K562 (cell line): ENCODE data around the gene SPTAN1. TPM values are rescaled to one million over a fixed set of nuclear protein-coding genes. Genes with fewer than 3 reads are reported as not detected.
"Not testable (repeated sequence)": the region's sequence is repeated elsewhere in the genome, so short reads cannot be mapped to it uniquely, and the experiment has no call there.

Source experiments
- ATF3 ChIP-seq, 2 experiments: fragments of 450-650 bp in 1 of 2; sonication (generic) in 1 of 2; formaldehyde crosslinking in 1 of 2; IDR thresholded peaks in 1 of 2; conservative IDR thresholded peaks in 1 of 2; 2 replicates each; pipeline versions ENCODE4 v1.6.1 to v1.8.1; 2016 to 2023; ENCODE audit warnings: mild to moderate bottlenecking in 2 of 2, moderate library complexity in 2 of 2, inconsistent platforms in 1 of 2, missing genetic modification reagents in 1 of 2
- ATF7 ChIP-seq: fragments of 450-650 bp; IDR thresholded peaks from 2 replicates; pipeline ENCODE4 v1.7.1; 2014; ENCODE audit warnings: mild to moderate bottlenecking, moderate library complexity
- CXXC5 ChIP-seq: fragments of 250-450 bp; sonication (Bioruptor Pico); IDR thresholded peaks from 2 replicates; pipeline ENCODE4 v1.8.0; 2022; ENCODE audit warnings: inconsistent platforms, mild to moderate bottlenecking, moderate library complexity
- FOS ChIP-seq: IDR thresholded peaks from 3 replicates; pipeline ENCODE4 v1.6.1; 2011; ENCODE audit not compliant: insufficient read length; ENCODE audit errors: extremely low read depth
- JUN ChIP-seq, 2 experiments: sonication (generic) in 1 of 2; formaldehyde crosslinking in 1 of 2; IDR thresholded peaks; 2 replicates each; pipeline versions ENCODE4 v1.6.1 to v1.8.0; 2012 to 2022; ENCODE audit warnings: borderline replicate concordance in 2 of 2, mild to moderate bottlenecking in 2 of 2, improper control_type of control experiment in 1 of 2, low read depth in 1 of 2, low read length in 1 of 2, missing genetic modification reagents in 1 of 2
- KLF13 ChIP-seq: fragments of 450-650 bp; IDR thresholded peaks from 2 replicates; pipeline ENCODE4 v1.6.1; 2016; ENCODE audit warnings: missing genetic modification characterization, low read depth, mild to moderate bottlenecking, missing compliant biosample characterization, moderate library complexity, borderline replicate concordance
- L3MBTL2 ChIP-seq: fragments of 450-650 bp; IDR thresholded peaks from 2 replicates; pipeline ENCODE4 v1.6.1; 2016; ENCODE audit warnings: mild to moderate bottlenecking, moderate library complexity
- MAZ ChIP-seq, 2 experiments: fragments of 450-650 bp in 1 of 2; sonication (generic) in 1 of 2; formaldehyde crosslinking; IDR thresholded peaks in 1 of 2; conservative IDR thresholded peaks in 1 of 2; 2 replicates each; pipeline versions ENCODE4 v1.4.0 to v1.5.0; 2020; ENCODE audit warnings: mild to moderate bottlenecking in 1 of 2, missing genetic modification reagents in 1 of 2
- MTA1 ChIP-seq: fragments of 450-650 bp; IDR thresholded peaks from 2 replicates; pipeline ENCODE4 v1.6.1; 2017; ENCODE audit warnings: borderline replicate concordance
- NBN ChIP-seq: fragments of 450-650 bp; IDR thresholded peaks from 2 replicates; pipeline ENCODE4 v1.6.1; 2016; ENCODE audit warnings: low read depth, mild to moderate bottlenecking
- NR2C1 ChIP-seq, 2 experiments: fragments of 450-650 bp; IDR thresholded peaks; 2 replicates each; pipeline ENCODE4 v1.6.1; 2017; ENCODE audit warnings: mild to moderate bottlenecking in 2 of 2, antibody characterized with exemption in 1 of 2, inconsistent platforms in 1 of 2, missing compliant biosample characterization in 1 of 2, missing genetic modification characterization in 1 of 2
- NRF1 ChIP-seq, 2 experiments: fragments of 450-650 bp; IDR thresholded peaks in 1 of 2; conservative IDR thresholded peaks in 1 of 2; 2 replicates each; pipeline ENCODE4 v1.6.1; 2014; ENCODE audit warnings: mild to moderate bottlenecking in 2 of 2
- SMAD4 ChIP-seq: fragments of 250-450 bp; sonication (Bioruptor Pico); conservative IDR thresholded peaks from 2 replicates; pipeline ENCODE4 v1.8.0; 2021; ENCODE audit warnings: inconsistent platforms, mild to moderate bottlenecking, moderate library complexity
- SMARCE1 ChIP-seq: fragments of 450-650 bp; IDR thresholded peaks from 2 replicates; pipeline ENCODE4 v1.7.1; 2016; ENCODE audit warnings: mild to moderate bottlenecking
- SOX6 ChIP-seq: fragments of 450-650 bp; IDR thresholded peaks from 2 replicates; pipeline ENCODE4 v1.6.1; 2014; ENCODE audit warnings: mild to moderate bottlenecking
- TEAD4 ChIP-seq, 2 experiments: sonication (generic) in 1 of 2; formaldehyde crosslinking in 1 of 2; IDR thresholded peaks; 2 replicates each; pipeline versions ENCODE4 v1.6.1 to v1.8.0; 2012 to 2022; ENCODE audit warnings: borderline replicate concordance in 1 of 2, inconsistent platforms in 1 of 2, low read length in 1 of 2, mild to moderate bottlenecking in 1 of 2, missing genetic modification reagents in 1 of 2
- TFAP4 ChIP-seq: sonication (generic); formaldehyde crosslinking; IDR thresholded peaks from 2 replicates; pipeline ENCODE4 v1.8.0; 2022; ENCODE audit warnings: missing genetic modification reagents, mild to moderate bottlenecking, moderate library complexity, borderline replicate concordance
- ZNF12 ChIP-seq: sonication (generic); formaldehyde crosslinking; IDR thresholded peaks from 2 replicates; pipeline ENCODE4 v1.4.0; 2020; ENCODE audit warnings: mild to moderate bottlenecking, missing genetic modification reagents
- ZNF384 ChIP-seq: IDR thresholded peaks from 2 replicates; pipeline ENCODE4 v1.6.1; 2012; ENCODE audit warnings: low read depth, low read length, improper control_type of control experiment
- ZNF584 ChIP-seq: fragments of 200-800 bp; sonication (Bioruptor generic); IDR thresholded peaks from 2 replicates; pipeline ENCODE4 v1.6.1; 2016; ENCODE audit warnings: low read depth, mild to moderate bottlenecking, missing genetic modification characterization, missing compliant biosample characterization
- polyA plus RNA-seq, 8 experiments: library from polyadenylated mRNA; depleted of rRNA in 4 of 8; stranded (reverse) in 5 of 8; unstranded in 3 of 8; fragments of >200 nt; fragmentation: Nextera tagmentation in 2 of 8; fragmentation: Illumina TruSeq in 1 of 8; extraction: Ambion mirVana in 2 of 8; extraction: Trizol in 1 of 8; gene quantifications; 2 replicates each; pipeline versions ENCODE4 v1.2.1 to v1.2.3, GENCODE V29; 2011 to 2014; ENCODE audit warnings: inconsistent platforms in 1 of 8, missing spikeins in 1 of 8
- total RNA-seq, 7 experiments: library from RNA; depleted of rRNA in 6 of 7; stranded (reverse); fragments of >200 nt in 6 of 7; fragmentation: Illumina TruSeq in 2 of 7; extraction: Trizol in 2 of 7; gene quantifications; 2 replicates each; pipeline versions ENCODE4 v1.2.1 to v1.2.3, GENCODE V29; 2011 to 2021; ENCODE audit warnings: low replicate concordance in 1 of 7

The SPTAN1 gene
- total and polyA plus RNA-seq, 9 of the 15 experiments (the other 6 are each of a cell fraction or from before 2014, with no cell fraction given): 1.5 to 13.5 (median 6.8) TPM

GRCh38 chr9:128666481-128666941, 114.1 kb downstream of the SPTAN1 start (continued):
- TF ChIP-seq ZNF384 (peak; percentile 97), L3MBTL2 (peak; percentile 22; the same call in 1 of the 2 replicates), CXXC5 (CRISPR knock-in tag) (peak; percentile 42), KLF13 (peak; percentile 60; the same call in 1 of the 2 replicates), SMARCE1 (peak; percentile 97), ZNF12 (CRISPR knock-in tag) (0 out of 2 replicates have a peak, but pooled peaks have one; percentile 22), TEAD4 (IDR thresholded peaks at IDR 0.05; ENCODE audit: low read length) (peak; percentile 28; the same call in 1 of the 2 replicates), ATF3 (IDR thresholded peaks at IDR 0.05) (peak; percentile 98), ATF3 (CRISPR knock-in tag; conservative IDR thresholded peaks at IDR 0.05) (peak; percentile 93), TFAP4 (CRISPR knock-in tag) (0 out of 2 replicates have a peak, but pooled peaks have one; percentile 13), NBN (peak; percentile 71; the same call in 1 of the 2 replicates), JUN (IDR thresholded peaks at IDR 0.05; ENCODE audit: borderline replicate concordance, low read depth, low read length) (peak; percentile 88), SMAD4 (CRISPR knock-in tag) (peak; percentile 65), MAZ (CRISPR knock-in tag; conservative IDR thresholded peaks at IDR 0.05 in 1 of 2, IDR thresholded peaks at IDR 0.05 in 1 of 2) (peak in 1 of 2 experiments; percentile 46; a peak in 1 of 4 replicates), ATF7 (peak; percentile 77), MTA1 (peak; percentile 76), FOS (peak; percentile 16), NRF1 (conservative IDR thresholded peaks at IDR 0.05 in 1 of 2, IDR thresholded peaks at IDR 0.05 in 1 of 2) (peak in 1 of 2 experiments; percentile 16; a peak in 2 of 4 replicates), ZNF584 (CRISPR knock-in tag) (0 out of 2 replicates have a peak, but pooled peaks have one; percentile 34), SOX6 (peak; percentile 71), NR2C1 (IDR thresholded peaks at IDR 0.05) (peak; percentile 63; the same call in 1 of the 2 replicates), NR2C1 (tag; IDR thresholded peaks at IDR 0.05) (peak; percentile 74; the same call in 1 of the 2 replicates)
- not testable (repeated sequence) for TF ChIP-seq TEAD4, JUN (CRISPR knock-in tag; IDR thresholded peaks at IDR 0.05; ENCODE audit: borderline replicate concordance)
